NCI-H2029 treated with DMSO at 0.1 percent for 48 hours (cell line): Measurements from ENCODE around the gene CRABP1.

ENCODE experiments used
- DNase-seq: peaks from one replicate; lab custom pipeline; 2025; lab: John Stamatoyannopoulos, UW

Gene CRABP1

DNA sequence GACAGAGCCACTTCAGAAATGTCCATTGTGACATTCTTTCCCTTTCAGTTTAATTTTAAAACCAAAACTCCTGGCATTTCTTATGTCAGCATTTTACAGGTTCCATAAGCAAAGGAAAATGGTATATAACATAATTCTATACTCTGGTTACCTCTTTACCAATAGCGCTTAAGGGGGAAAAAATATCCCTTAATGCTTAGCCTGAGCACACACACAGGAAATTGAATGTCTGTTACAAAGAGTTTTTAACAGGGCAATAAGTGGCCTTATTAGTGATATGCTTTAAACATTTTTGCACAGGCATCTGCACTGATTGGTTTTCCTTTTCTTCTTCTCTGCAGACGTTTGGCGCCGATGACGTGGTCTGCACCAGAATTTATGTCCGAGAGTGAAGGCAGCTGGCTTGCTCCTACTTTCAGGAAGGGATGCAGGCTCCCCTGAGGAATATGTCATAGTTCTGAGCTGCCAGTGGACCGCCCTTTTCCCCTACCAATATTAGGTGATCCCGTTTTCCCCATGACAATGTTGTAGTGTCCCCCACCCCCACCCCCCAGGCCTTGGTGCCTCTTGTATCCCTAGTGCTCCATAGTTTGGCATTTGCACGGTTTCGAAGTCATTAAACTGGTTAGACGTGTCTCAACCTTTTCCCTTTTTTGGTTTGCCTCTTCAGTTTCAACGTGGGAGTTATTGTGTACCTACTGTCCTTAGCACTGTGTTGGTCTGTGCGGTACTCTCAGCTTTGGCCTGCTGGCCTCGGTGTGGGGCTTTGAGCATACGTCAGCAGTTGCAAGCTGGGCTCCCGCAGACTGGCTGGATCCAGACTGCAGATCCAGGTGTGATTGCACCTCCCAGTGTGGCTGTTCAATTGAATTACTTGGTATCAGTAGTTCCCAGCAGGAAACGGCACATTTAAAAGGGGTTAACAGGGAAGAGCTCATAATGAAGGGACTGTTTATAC, 7.7 kb downstream of the CRABP1 start:
- DNase-seq = peak; percentile 12

DNA sequence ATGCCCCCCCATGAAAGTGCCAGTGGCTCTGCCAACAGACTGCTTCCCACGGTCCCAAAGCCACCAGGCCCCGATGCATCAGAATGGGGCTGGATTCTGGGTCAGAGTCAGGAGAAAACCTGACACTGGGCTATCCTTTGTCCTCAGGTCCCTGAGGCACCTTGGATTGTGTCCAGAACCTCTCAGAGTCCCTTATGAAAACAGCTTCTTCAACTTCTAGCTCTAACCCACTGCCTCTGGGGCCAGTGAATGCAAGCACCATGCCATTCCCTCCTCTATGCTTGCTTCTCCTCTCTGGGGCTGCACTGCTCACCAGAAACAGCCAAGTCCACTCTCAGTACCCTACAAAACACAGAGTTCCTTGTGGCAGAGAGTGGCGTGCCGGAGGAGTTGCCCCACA, 9.9 kb downstream of the CRABP1 start:
- DNase-seq = peak; percentile 27

DNA sequence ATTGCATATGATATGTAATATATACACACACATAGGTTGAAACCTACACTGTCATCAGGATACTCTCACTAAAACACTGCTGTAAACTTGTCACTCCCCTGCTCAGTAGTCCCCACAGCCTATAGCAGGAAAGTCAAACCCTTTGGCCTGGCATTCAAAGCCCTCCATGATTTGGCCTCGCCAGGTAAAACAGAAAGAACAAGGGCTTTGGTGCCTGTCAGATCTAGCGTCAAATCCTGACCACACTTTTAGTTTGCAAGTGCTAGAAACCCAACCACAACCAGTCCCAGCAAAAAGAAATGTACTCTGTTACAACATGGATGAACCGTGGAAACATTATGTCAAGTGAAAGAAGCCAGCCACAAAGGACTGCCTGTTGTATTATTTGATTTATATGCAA, 11.4 kb downstream of the CRABP1 start:
- DNase-seq = no peak

DNA sequence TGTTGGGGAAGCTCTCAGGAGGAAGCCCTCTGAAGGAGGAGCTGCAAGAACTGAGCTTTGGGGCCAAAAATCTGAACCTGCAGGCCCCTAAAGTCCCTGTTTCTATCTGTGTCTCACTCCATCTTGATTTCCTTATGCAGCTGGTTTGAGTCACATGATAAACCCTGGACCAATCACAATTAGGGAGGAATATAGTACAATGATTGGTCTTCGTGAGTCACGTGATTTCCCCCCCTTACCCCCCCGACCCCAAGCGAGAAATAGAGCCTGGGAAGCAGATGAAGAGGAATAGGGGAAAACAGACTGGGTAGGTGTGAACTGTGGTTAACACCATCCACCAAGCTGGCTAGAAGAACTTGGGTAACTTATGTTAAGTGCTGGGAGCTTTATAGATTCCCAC, 12.9 kb downstream of the CRABP1 start:
- no peak for DNase-seq

GRCh38 chr15:78355177-78355576, 15.0 kb downstream of the CRABP1 start:
- no peak for DNase-seq

- no peak for DNase-seq
Measured at GRCh38 chr15:78358102-78358870, 18.1 kb downstream of the CRABP1 start.

DNA sequence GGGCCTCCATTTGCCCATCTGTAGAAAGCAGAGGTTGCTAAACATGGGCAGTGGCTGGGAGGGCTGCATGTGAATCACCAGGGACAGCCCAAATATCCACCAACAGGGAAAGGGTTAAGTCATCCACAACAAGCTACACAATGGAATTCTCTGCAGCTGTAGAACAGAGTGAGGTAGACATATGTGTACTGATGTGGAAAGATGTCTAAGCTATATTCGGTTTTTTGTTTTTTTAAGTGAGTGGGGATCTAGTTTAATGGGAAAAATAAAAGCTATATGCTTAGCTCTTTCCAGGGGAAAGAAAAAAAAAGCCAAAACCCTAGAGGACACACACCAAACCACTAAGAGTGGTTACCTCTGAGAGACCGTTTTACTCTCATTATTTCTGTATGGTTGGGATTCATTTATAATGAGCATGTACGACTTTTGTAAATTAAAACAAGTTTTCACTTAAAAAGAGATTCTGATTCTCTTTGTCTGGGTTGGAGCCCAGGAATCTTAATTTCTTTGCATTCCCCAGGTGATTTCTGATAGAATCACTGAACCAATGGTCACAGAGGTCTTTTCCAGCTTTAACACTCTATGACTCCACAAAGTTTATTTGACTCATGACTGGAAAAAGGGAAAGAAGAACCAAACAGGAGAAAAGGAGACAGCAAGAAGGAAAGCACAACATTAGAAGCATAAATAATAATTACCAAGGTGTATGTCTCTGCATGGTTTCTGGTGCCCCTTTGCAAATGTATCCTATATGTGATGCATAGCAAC, 19.1 kb downstream of the CRABP1 start:
- no peak for DNase-seq

- DNase-seq = peak; percentile 36
Measured at GRCh38 chr15:78360367-78360801, 20.2 kb downstream of the CRABP1 start.

- no peak for DNase-seq
Measured at GRCh38 chr15:78360958-78361718, 21.0 kb downstream of the CRABP1 start.

GRCh38 chr15:78361771-78362506, 21.8 kb downstream of the CRABP1 start:
- no peak for DNase-seq

- no peak for DNase-seq
Measured at GRCh38 chr15:78362716-78363380, 22.7 kb downstream of the CRABP1 start.

DNA sequence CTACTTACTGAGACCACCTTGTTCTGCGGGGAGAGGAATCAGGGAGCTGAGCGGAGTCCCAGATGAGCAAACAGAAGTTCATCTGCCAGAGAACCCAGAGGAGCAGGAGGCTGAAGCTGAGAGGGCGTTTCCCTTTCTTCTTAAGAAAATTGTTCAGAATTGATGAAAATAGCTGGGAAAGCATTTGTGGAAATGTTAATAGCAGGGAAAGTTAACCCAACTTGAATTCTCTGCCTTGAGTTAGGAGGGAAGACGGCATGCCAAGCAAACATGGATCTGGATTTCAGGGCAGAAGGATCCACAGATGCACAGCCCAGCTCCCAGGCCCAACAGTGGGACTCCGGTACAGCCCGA, 23.2 kb downstream of the CRABP1 start:
- DNase-seq = no peak

GRCh38 chr15:78364233-78364632, 24.1 kb downstream of the CRABP1 start:
- DNase-seq = peak; percentile 31

DNA sequence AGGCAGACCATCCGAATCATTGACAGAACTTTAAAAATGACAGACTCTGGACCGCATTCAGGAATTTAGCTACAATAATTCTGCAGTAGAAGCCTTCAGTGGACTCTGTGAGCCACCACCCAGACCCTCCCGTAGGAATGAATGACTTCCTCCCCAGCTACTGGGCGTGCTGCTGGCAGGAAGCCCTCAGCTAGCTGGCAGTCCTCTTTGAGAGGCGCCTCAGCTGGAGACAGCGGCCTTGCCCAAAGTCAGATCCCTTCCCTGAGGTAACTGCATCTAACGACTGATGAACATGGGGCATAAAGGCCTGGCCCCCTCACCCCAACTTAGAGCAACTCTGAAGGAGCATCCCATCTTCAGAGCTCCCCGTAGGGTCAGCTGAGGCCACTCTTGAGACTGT, 25.8 kb downstream of the CRABP1 start:
- DNase-seq = no peak

DNA sequence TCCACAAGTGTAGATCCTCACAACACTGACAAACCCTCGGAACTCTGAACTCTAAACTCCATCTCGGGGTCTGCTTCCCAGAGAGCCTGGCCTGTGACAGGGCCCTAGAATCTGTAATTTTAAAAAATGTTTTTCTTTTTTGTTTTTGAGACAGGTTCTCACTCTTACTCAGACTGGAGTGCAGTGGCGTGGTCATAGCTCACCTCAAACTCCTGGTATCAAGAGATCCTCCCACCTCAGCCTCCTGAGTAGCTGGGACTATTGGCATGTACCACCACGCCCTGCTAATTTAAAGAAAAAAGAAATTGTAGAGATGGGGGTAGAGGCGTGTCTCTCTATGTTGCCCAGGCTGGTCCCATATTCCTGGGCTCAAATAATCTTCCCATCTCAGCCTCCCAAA, 26.2 kb downstream of the CRABP1 start:
- no peak for DNase-seq

- DNase-seq = no peak
Measured at GRCh38 chr15:78368651-78369050, 28.5 kb downstream of the CRABP1 start.

DNA sequence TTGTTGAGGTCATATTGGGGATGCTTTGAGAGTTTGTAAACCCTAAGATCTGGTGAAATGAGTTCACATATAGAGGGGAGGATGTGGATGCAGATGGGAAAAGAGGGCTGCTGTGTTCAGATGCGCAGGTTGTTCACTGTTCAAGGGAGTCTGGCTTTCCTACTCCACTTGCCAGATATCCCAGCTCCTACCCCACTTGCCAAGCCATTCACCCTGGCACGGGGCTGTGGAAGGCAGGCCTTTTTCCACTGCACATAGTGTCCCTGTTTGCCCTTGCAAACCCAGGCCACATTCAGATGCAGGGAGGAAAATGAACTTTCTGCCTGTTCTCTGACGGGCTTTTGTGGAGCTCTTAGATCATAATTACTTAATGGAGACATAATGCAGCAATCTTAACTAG, 29.0 kb downstream of the CRABP1 start:
- no peak for DNase-seq

DNA sequence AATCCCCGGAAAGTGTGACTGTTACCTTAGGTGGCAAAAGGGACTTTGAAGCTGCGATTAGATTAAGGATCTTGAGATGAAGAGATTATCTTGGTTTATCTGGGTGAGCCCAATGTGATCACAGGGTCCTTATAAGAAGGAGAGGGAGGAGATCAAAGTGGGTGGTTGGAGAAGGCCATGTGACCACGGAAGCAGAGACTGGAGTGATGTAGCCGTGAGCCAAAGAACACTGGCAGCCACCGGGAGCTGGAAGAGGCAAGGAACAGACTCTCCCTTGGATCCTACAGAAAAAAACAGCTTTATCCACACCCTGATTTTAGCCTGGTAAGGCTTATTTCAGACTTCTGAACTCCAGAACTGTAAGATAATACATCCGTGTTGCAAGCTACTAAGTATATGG, 29.9 kb downstream of the CRABP1 start:
- no peak for DNase-seq

- no peak for DNase-seq
Measured at GRCh38 chr15:78372880-78373279, 32.7 kb downstream of the CRABP1 start.
